Measurements from ENCODE around the gene FEM1B. TPM values are rescaled to one million over a fixed set of nuclear protein-coding genes. Genes with fewer than 3 reads are reported as not detected.

Gene FEM1B
- total RNA-seq, 1 experiment from 2014 or later, result 23.3 TPM

DNA sequence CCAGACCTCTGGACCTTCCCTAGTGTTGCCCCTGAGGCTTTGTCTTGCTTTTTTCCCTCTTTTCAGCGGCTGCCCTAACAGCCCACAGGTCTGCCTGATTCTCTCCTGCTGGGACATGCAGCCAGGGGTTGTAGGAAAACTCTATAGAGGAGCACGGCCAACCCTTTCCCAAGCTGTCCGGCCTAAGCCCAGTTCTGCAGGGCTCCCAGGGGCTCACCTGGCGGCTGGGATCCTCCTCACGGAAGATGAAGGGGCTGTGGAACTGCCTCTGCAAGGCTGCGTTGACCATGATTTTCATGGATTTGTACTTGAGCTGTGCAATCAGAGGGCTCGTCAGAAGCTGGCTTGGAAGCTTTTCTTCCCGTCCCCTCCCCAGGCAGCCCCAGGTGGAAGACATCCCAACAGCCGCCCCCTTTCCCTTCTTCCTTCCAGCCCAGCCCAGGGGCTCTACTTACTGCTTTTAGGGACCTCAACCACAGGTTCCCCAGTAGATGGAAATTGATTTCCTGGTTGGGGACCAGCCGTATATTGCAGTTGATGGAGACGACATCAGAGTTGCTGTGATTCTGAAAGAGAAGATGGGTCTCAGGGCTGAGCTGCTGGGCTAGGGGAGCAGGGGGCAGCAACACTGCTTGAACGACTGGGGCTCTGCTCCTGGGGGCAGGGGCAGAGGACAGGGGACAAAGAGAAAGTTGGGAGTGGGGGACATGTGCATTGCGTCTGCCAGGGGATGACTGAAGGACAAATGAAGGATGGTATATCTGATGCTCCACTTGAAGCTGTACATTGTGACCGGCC lies 29.8 kb downstream of the FEM1B start:
- DNase-seq (ENCODE audit: low spot score), result no peak

DNA sequence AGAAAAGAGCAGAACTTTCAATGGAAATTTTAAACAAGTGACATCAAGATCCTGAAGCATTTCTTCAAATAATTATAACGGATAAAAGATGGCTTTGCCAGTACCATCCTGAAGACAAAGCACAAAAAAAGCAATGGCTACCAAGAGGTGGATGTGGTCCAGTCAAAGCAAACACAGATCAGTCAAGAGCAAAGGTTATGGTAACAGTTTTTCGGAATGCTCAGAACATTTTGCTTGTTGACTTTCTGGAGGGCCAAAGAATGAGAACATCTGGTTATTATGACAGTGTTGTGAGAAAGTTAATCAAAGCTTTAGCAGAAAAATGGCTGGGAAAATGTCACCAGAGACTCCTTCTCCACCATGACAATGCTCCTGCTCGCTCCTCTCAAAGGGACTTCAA lies 31.5 kb downstream of the FEM1B start:
- DNase-seq (ENCODE audit: low spot score), result no peak

DNA sequence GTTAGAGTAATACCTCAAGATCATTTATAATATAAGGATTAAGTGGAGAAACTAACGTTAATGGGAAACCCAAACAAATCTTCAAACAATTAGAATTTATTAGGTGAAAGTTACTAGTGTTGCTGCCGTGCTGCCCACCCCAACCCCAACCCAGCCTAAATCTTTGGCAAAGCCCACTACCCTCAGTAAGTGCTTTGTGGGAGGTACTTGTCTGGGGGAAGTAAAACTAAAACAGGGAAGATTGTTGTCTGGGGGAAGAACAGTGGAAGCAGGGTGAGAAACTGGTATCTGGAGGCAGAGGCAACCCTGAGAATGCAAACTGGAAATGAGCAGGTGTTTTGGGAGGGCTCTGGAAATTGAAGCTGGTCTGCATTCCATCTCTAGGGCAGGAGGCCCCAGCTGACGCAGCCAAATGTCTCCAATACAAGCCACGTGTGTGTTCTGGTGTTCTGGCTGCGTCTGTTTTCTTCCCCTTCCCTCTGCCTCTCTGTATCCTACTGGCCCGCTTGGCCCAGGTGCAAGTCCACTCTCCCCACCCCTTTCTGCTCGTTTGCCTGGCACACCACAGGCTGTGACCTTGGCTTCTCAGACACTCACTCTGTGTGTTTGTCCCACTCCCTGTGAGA lies 32.7 kb downstream of the FEM1B start:
- no peak for DNase-seq (ENCODE audit: low spot score)

DNA sequence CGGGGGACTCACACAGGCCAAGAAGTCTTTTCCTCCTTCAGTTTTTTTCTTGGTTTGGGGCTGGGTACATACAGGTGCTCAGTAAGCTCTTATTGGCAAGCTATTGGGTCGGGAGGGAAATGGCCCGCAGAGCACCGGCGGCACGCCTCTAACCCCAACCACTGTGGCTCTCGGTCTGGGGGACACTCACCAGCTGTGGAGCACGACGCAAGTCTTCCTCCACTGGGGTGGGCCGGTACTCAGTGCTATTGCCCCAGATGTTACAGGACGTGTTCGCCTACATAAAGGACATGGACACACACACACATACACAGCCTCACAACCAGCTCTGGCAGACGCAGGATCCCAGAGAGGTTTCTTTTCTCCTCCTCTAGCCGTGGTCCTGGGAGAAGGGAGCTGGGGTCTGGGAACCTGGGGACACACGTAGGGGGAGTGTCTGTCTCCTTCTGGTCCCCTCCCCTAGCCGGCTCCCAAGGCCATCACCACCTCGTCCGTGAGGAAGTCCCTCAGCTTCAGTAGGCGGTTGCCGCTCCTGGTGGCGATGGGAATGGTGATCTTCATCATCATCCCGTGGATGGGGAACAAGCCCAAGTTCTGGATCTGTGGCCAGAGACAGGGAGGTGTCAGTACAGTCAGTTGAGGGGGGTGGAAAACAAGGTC lies 33.4 kb downstream of the FEM1B start:
- no peak for DNase-seq (ENCODE audit: low spot score)

DNA sequence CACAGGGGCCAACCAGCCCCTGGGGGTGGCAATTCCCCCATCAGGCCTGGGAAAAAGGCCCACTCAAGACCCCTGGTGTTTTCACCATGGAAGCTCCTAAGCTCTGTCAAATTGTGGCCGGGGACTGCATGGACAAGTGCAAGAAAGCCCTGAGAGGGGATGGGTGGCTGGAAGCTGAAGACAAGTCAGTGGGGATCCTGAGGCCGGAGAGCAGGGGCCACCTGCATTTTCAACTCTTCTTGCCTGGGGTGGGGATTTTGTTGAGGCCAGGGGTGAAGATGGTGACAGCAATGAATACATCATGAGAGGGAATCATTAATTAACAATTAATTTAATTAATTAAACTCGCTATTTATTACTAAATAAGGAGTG lies 33.9 kb downstream of the FEM1B start:
- no peak for DNase-seq (ENCODE audit: low spot score)

DNA sequence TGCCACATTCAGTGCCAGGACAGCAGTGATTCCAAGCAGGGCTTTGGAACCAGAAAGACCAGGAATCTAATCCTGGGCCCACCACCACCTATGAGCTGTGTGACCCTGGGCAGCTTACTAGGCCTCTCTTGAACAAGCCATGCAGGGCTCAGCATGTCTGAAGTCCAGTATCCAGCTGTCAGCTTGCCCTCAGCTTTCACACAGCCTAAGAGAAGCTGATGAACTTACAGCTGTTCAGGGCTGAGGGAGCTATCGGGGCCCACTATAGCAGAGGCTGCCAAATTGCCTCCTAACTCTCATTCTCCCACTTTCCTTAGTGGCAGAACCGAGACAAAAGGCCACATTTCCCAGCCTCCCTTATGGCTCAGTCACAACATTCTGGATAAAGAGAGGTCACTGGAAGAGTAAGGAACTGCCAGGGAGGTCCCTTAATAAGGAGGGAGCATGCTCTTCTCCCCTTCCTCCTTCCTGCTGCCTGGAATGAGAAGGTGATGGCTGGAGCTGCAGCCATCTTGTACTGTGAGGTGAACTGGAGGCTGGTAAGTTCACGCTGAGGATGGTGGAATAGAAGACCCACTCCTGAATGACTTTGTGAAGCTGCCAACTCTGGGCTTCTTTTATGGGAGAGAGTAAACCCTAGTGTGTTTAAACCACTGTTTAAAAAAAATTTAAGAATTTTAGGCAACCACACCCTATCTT lies 34.5 kb downstream of the FEM1B start:
- DNase-seq (ENCODE audit: low spot score), result no peak

DNA sequence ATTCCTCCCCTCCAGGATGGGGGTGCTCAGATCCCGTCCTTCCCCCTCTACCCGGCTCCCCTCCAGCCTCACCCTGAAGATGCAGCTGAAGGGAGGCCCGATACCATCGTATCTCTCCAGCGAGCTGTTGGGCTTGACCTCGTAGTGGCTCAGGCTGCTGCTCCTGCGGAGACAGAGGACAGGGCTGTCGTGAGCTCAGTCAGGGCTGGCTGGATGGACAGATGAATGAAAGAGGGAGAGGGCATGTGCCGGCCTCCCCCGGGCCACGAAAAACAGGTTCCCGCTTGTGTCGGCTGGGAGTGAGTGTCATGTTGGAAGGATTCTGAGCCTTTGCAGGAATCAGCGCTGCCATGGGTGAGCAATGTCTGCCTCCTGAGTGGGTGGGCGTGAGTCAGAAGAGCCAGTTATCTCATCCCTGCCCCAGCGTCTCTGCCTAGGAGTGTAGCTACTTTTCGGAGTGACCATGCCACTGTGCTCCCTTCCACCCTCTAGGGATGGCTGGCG lies 35.2 kb downstream of the FEM1B start:
- no peak for DNase-seq (ENCODE audit: low spot score)

DNA sequence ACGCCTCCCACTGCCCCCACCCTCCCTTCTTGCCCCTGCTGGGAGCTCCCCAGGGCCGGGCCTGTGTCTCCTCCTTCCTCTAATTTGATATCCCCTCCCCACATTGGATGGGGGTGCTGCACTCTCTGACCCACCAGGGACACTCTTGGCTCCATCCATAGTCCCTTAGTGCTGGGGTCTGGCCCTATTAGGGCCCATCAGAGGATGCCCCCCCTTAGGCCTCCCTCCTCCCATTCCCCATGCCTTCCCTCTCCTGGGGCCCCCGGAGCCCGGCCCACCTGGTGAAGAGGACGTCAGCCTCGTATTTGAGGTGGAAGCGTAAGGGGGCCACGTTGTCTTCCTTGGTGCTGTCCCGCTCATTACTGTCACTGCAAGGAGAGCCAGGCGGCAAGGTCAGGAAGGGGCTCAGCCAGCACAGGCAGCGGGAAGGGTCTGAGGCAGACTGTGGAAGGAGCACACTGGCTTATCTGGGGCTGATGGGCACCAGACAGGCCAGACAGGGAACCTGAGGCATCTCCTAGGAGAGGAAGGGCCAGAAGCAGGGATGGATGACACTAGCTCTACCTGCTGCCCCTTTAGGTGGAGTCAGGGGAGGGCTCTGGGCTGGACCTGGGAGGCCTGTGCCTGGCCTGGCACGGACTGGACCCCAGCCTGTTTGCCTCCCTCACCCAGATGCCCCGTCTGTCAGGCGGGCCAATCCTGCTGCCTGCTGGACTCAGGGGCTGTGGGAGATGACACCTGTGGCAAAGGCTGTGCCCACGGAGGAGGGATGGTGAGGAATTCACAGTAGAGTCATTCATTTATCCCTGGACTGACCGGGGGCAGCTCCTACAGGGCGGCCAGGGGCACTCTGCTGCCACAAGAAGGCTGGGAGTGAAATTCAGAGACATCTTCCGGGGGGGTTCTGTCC lies 36.2 kb downstream of the FEM1B start:
- no peak for DNase-seq (ENCODE audit: low spot score)

DNA sequence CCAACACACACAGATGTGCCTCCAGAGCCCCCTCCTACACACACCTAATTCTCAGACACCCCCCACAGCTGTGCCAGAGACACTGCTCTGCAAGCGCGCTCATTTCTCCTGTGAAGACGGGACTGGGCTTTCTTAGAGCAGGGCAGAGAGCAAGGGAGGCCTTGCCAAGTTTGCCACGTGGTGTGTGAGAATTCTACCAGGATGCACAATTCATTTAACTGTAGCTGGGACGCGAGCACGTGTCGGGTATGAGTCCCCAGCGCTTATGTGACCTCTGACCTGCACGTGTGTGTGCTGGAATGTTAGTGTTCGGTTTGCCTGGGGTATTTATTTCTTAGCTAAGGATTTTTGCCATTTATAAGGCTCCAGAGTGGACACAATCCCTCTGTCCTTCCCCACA lies 37.0 kb downstream of the FEM1B start:
- DNase-seq (ENCODE audit: low spot score), result no peak

DNA sequence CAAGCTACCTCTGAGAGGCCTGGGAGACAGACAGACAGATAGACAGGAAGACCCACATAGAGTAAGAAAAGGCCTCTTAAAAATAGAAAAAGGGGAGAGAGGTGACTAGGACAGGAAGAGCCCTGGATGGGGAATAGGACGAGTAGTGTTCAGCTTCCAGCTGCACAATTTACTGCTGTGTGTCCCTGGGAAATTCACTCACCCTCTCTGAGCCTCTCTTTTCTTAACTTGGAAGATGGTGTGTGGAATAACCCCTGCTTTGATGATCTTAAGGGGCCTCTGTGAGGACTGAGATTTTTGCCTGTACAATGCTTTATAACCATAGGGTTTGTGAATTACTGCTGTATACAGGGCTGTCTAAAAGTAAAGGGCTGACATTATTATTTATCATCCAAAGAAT lies 37.5 kb downstream of the FEM1B start:
- no peak for DNase-seq (ENCODE audit: low spot score)

DNA sequence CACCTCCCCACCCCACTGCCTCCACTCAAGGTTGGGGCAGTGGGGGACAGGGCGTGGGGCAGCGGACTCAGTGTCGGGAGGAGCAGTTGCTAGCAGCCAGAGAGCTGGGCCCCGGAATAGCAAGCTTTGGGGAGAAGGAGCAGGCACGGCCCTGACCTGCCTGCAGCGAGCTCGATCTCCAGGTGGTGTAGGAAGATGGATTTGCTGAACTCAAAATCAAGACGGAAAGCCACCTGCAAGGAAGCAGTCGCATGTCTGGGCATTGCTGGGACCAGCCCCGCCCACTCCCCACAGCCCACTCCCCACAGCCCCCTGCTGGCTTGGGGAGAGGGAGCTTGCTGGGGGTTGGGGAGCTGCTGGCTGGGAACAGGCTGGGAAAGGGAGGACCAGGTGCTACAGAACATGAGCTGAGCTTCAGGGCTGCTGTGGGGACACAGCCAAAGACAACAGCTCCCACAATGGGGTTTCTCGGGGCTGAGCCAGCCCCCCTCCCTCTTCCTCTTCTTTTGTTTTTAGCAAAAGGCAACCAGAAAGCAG lies 38.0 kb downstream of the FEM1B start:
- no peak for DNase-seq (ENCODE audit: low spot score)

DNA sequence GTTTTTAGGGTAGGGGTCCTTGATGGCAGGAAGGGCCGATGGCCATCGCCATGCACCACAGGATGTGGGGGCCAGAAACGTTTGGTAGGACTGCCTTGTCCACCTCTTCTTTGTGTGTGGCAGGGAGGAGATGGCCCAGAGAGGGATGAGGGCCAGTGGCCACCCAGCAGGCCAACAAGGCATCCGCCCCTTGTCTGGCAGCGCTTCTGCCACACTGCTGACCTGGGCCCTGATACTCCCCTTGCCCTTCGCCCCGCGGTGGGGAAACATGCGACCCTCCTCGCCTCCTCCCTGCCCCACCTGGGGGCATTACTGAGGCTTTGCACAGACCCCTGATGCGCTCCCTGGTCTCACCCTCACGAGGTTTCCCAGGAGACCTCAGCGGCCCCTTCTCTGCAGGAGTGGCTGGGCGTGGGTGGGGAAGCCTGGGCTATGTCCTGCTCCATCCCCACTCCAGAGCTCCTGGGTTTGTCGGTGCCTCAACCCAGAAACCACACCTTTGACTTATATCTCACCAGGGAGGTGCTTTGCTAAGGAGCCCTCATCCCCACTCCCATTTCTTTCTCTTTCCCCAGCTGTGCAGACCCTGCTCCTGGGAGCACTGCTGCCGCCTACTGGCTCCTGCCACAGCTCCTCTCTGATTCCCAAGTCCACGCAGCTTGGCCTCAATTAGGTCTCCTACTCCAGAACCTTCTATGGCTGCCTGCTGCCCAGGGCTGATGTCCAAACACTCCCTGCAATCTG lies 38.7 kb downstream of the FEM1B start:
- DNase-seq (ENCODE audit: low spot score), result no peak

DNA sequence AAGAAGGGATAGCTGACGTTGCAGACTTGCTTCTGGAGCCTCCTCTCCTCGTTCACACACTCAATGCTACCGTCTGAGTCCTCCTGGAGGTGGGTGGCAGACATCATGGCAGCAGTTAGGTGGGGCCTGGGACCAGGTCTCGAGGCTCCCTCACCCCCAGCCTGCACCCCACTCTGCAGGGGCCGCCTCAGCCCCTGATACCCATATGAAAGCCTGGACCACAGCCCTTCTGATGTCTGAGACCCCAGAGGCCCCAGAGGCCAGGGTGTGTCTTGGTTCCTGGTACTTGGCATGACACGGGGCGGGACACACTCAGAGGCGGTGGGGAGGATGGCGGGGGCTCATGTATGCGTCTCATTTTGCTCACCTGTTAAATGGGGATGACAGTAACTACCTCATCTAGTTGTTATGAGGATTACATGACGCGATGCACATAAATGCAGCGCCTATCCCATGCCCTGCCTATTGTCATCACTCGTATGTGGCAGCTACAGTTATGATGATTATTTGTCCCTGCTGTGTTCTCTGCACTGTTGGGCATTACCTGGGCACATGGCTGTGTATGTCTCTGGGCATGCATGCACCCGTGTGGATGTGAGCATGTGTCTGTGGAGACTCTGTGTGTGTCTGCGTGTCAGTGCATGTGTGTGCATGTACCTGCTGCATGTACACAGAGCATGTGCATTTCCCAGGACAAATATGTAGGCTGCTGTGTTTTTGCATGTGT lies 39.9 kb downstream of the FEM1B start:
- no peak for DNase-seq (ENCODE audit: low spot score)

DNA sequence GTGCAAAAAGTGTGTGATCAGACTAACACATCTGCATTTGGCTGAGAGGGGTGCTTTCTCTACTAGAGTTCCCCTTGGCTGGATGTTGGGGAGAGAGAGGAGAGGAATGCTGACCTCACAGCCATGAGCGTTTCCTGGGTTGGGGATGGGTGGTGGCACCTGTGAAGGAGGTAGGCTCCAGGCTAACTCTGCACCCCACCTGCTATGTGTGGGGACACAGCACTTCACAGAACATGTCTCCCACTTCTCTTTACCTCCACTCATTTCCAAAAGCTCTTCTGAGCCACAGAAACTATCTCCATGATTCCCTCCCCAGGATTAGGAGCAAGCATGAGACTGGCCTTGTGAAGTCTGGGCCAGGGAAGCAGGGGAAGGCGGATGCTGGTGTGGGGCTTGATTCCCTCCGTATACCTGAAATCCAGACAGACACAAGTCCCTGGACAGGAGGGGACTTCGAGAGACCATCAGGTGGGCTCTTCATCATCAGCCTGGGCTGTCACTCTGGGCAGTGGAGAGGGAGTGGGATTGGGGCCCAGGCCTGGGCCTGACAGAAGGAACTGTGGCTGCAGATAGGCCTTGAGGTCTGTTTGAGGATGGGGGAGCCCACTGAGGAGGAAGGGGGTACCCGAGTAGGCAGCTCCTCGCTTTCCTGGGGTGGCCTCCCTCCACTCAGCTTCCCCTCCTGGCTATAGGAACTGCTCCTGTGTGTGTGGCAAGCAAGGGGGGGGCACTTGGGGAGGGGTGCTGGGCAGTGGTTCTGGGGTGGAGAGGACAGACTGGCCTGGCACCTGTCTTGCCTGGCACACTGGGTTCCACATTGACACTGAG lies 40.7 kb downstream of the FEM1B start:
- DNase-seq (ENCODE audit: low spot score), result no peak

DNA sequence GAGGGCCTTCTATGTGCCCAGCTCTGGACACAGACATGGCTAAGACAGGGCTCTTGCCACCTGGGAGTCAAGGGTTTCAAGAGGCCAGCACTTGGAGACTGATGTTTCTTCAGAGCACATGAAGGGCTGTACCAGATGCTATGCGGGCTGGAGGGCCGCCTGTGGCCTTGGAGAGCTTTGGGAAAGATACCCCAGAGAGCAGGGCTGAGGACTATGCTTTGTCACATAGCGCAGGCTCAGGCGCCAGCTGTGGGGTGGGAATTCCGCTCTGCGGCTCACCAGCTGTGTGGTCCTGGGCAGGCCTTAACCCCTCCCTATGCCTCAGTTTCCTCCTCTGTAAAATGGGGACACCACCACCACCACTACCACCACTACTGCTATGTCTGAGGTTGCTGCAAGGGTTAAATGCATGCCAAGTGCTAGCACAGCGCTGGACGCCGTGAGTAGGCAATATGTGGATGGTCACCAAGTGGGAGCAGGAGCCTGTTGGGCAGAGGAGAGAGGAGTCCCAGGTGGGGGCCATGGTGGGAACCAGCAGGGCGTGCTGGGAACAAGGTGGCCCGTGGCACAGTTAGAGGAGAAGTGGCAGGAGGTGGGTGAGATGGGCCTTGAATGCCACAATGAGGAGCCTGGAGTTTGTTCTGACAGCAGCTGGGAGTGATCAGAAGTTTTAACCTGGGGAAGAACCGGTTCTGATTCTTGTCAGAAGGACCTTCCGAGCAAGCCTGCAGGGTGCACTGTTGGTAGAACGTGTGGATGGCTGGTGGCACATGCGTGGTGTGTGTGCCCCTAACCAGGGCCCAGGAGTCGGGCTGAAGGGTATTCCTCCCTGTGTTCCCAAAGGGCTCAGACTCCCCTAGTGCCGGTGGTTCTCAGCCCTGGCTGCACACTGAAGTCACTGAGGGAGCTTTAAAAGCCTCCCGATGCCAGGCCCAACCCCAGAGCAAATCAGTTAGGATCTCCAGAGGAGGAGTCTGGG lies 41.7 kb downstream of the FEM1B start:
- no peak for DNase-seq (ENCODE audit: low spot score)

DNA sequence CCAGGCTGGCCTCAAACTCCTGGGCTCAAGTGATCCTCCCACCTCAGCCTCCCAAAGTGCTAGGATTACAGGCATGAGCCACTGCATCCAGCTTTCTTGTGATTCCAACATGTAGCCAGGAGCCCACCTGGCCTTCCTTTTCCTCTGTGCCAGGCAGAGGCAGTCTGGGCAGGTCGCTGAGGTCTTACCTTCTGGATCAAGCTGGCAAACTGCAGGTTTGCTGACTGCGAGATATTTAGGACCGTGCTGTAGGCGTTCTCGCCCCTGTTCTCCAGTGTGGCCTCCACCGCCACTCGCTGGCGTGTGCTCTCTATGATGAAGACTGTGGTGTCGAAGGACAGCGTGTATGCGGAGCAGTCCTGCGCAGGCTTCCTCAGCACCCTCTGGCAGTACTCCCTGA lies 42.5 kb downstream of the FEM1B start:
- DNase-seq (ENCODE audit: low spot score), result no peak

DNA sequence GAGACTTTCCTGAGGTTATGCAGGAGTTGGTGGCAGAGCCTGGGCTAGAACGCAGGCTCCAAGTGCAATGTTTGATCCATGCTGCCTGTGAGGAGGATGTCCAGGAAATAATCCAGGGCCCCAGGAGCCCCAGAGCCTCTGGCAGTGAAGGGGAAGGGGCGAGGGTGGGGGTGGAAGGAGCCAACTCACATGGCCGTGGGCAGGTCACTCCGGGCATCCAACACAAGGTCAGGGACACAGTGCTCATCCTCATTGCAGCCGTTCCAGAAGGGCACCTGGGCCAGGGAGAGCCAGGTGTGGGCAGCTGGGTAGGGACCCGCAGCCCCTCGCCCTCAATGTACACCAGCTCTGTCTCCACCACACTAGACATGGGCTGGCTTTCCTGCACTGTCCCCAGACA lies 43.7 kb downstream of the FEM1B start:
- DNase-seq (ENCODE audit: low spot score), result no peak
